SK-N-MC (cell line): Measurements from ENCODE around the gene FOXP1.

Experiments used
- EZH2 ChIP-seq: fragments of 200-600 bp; sonication (generic); IDR thresholded peaks from one replicate; pipeline ENCODE4 v1.6.1; 2017; ENCODE audit warnings: antibody characterized with exemption
- POLR2AphosphoS5 ChIP-seq: IDR thresholded peaks from 2 replicates; pipeline ENCODE4 v1.6.1; 2012; ENCODE audit warnings: mild to moderate bottlenecking, low read depth, low read length, borderline replicate concordance

DNA sequence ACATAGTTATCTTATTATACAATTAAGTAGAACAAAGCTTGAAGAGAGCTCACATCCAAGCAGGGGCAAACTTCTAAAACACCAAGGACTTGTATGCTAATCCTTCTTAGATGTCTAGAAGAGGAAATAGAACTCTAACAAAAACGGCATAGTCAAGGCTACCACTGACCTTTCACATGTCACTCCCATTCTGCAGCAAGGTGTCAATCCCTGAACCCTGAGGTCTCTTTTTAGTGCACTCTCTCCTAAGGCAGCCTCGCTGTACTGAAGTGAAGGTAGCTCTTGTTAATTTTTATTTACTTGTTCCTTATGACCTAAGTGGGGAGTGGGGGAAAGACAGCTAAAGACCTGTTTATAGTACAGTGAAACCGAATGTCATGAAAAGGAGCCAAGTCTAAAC, 506.5 kb downstream of the FOXP1 start:
- TF ChIP-seq EZH2, result no peak
- no peak for TF ChIP-seq POLR2AphosphoS5
